ENCODE measurements around the gene PLCB1.

The PLCB1 gene

DNA sequence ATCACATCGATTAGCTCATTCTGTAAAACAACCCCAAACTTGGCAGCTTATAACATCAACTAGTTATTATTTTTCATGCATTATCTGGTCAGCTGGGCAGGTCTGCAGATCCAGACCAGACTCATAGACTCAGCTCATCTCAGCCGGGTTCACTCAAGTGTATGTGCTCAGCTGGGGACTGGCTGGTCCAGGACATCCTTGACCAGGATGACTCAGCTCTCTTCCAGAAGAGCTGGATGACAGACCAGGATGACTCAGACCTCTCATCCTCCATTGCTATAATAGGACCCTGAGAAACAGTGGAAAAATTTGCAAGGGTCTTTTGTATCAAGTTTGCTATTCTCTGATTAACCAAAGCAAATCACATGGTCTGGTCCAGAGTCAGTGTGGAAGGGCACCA, 624.3 kb downstream of the PLCB1 start:
- no peak for DNase-seq

DNA sequence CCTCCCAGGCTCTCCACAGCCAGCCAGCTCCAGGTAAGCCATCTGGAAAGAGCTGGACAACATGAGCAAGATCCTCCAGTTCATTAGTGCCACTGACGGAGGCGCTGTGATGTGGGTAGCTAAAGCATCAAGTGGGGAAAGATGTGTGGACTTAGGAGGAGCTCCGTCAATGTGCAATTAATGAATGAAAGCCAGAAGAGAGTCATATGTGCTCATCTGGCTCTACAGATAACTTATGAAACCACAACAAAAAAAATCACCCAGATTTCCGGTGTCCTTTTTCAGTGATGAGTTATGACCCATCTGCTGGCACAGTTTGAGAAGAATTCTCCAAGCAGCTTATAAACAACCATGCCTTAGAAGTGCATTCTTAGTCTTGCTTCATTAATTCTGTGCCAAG, 625.1 kb downstream of the PLCB1 start:
- DNase-seq = no peak

DNA sequence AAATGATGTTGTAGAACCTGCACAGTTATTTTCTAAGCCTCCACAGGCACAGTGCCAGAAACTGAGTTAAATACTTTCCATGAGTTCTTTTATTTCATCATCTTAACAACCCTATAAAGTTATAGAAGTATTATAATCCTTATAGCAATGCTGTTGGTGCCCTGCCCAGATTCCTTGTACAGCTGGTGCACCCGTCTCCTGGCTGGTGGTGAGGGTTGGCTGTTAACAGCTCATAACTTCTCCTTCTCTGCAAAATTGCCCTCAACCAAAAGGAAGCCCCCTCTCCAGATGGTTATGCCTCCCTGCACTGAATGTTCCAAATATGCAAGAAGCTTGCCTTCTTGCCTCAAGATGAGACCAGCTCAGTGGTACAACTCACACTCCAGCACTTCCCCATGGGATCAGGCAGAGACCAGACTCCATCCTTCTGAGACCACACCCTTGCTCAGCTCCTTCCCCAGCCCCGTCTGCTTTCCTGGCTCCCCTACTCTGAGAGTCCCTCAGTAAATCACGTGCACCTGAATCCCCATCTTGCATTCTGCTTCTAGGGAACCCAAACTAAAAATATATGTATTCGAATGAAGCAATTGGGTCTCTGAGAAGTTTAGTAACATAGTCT, 632.4 kb downstream of the PLCB1 start:
- no peak for DNase-seq

DNA sequence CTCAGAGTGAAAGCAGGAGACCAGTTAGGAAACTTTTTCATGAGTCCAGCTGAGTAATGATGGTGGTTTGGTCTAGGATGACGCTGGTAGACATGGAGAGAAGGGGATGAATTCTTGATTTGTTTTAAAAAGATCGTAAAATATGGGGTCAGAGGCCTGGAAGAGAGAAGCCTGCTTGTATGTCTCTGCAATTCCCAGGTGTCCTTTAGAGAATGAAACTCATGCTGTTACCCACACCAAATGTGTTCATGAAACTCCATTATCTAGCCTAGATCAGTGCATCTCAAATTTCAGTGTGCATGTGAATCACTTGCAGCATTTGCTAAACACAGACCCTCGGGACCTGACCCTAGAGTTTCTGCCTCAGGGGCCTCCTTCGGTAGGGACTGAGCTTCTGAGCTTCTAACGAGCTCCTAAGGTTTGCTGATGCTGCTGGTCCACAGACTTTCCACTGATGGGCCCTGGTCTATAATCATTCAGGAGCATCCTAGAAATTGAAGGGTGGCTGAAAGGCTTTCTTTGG, 634.9 kb downstream of the PLCB1 start:
- no peak for DNase-seq

DNA sequence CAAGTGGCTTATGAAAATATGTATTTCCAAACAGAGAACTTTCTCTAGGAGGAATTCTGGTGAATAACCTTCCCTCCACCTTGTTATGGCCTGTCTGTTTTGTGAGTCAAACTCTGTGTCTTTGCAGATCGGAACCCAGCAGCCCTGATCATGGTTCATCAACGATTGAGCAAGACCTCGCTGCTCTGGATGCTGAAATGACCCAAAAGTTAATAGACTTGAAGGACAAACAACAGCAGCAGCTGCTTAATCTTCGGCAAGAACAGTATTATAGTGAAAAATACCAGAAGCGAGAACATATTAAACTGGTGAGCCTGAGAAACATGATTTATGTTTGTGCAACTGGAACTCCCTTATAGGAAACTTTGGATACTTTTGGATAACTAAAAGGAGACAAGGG, 642.3 kb downstream of the PLCB1 start:
- DNase-seq = no peak

DNA sequence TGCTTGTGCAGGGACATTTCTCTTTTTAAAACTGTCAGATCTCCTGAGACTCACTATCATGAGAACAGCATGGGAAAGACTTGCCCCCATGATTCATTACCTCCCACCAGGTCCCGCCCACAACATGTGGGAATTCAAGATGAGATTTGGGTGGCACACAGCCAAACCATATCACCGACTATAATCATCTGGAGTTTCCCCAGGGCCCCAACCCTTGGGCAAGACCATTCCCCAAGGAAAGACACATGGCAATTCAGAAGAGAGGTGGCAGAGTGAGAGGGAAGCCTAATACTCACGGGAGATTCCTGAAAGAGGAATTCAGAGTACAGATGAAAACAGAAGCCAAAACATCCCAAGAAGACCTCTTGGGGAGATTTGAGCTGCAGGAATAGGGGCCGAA, 645.8 kb downstream of the PLCB1 start:
- no peak for DNase-seq

DNA sequence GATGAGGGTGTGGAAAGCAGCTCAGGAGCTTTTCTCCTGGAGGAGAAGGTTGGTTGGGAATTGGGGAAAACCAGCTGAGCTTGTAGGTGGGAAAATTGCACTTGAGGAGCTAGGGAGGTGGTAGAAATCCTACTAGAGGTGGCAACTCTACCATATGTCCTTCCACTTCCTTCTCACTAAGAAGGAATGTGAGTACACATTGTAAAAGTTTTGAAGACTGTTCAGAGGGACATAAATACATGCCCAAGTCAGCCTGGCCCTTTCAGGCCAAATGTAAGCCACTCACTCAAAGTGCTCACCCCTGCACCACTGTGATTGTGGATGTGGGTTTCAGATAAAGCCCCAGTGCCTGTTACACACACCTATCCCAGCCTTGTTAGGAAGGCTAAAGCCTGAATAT, 646.3 kb downstream of the PLCB1 start:
- no peak for DNase-seq

DNA sequence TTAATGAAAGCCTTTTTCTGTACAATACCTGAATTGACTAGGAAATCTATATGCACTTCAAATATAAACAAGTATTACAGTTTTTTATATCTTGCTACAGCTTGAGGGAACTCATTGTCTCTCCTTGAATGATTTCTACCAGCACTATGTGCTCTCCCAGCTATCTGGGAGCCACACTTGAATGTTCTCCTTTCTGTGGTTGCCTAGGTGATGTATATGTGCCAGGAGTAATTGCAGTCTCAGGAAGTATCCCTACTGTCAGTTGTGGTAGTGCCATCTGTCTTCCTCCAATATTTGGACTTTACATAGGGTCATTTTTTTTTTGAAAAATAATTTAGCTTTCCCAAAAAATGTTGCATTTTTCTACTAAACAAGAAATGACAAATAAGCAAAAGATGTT, 648.8 kb downstream of the PLCB1 start:
- no peak for DNase-seq

DNA sequence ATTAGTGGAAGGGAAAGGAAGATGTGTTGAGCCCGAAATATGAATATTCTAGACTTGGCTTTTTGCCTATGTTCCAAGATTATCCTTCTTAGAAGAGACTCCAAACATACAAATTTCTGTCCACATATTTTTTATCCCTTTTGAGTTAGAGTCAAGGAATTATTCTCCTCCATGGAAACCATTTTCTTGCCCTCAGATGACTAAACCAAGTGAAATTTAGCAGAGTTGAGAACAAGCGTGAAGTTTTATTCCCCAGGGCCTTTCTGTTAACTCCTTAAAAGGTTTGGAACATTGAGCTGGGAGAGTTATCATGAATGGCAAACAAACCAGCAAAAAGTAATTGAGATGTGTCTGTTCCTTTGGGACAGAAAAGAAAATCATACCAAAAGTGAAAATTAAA, 650.7 kb downstream of the PLCB1 start:
- no peak for DNase-seq

DNA sequence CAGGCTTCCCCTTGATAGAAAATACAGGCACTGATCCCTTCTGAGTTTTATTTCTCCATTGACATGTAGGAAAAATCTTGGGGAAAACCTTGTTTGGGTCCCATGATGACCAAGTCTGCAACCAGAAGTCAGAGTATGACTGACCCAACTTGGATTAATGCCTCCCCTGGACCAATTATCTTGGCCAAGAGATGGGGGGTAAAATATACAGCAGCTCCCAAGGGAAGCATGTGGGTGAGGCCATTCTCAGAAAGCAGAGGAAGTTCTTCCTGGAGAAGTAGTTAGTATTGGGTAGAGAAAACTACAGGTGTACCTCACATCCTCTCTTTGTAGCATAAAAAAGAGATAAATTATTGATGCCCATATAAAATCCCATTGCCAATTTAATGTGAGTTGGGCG, 651.7 kb downstream of the PLCB1 start:
- DNase-seq = no peak

DNA sequence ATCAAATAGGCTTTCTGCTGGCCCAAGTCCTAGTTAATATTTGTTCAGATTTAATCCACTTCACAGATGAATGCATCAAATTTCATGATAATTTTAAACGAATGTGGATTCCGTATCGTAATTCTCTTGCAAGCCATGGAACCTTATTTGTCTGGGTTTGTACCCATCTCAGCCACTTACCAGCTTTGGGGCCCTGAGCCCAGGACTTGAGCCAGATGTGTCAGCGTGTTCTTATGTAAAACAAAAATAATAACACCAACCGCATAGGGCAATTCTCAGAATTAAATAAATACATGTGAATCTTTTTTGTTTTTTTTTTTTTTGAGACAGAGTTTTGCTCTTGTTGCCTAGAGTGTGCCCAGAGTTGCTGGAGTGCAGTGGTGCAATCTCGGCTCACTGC, 654.3 kb downstream of the PLCB1 start:
- no peak for DNase-seq

DNA sequence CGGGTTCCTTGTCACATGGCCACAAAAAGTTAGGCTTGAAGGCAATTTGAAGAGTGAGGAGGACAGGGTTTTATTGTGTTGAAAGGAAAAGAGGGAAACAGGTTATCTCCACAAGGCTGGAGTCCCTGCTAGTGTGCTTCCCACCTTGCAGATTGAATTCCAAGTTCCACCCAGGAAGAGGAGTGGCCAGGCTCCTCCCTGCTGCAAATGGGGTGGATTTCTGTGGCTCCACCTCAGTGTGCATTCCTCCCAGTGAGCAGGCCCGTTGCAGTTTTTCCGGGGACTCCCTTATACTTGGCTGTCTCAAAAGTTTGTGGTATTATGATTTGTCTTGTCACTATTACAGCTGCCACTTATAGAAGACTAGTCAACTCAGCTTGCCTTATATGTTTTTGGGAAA, 655.0 kb downstream of the PLCB1 start:
- DNase-seq = no peak

DNA sequence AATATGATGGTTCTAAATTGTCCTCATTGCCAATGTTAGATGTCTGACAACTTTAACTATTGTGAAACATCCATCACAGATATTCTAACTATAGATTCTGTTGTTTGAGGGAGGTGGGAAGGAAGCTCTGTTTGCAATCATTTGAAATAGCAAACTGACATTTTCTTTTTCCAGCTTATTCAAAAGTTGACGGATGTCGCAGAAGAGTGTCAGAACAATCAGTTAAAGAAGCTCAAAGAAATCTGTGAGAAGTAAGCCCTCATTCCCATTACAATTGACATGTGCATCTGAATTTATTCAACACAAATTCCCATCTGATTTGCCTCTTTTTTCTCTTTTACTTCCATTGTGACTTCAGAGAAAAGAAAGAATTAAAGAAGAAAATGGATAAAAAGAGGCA, 656.2 kb downstream of the PLCB1 start:
- no peak for DNase-seq

DNA sequence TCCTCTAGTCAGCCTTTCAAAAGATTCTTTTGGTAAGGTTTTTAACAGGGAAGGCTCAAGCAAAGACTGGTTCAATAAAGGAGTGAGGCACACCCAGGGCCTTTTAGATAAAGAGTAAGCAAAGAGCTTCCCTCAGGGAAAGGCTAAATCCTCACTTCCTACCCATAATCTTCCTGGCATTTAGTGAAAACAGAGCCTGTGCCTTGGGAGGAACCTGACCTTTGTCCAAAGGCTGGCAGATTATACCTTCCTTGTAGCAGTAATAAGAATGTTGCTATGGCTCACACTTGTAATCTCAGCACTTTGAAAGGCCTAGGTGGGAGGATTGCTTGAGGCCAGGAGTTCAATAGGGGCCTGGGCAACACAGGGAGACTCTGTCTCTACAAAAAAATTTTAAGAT, 656.8 kb downstream of the PLCB1 start:
- no peak for DNase-seq

DNA sequence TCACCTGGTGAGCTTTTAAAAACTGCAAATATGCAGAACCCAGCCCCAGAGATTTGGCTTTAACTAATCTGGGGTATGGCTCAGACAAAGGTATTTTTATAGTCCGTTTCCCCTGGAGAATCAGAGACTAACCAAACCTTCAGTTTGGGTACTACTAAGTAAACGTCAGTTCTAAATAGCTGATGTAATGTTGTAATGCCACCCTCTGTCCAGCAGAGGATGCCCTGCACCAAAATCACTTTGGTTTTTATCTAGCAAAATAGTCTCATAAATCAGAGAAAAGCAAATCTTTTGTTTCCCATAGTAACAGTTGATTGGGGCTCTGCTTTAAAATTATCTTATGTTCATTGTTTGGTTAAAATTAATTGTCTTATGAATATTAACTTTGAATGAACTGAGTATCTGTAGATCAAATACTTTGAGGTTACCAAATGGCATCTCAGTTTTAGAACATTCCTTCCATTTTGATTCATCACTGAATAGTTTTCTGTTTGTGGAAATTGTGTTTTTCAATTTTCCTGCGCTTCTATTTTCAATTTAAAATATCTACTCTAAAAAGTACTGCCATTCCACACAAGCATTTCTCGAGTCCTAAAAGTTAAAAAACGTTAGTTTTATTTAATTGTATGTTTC, 658.5 kb downstream of the PLCB1 start:
- DNase-seq = no peak

DNA sequence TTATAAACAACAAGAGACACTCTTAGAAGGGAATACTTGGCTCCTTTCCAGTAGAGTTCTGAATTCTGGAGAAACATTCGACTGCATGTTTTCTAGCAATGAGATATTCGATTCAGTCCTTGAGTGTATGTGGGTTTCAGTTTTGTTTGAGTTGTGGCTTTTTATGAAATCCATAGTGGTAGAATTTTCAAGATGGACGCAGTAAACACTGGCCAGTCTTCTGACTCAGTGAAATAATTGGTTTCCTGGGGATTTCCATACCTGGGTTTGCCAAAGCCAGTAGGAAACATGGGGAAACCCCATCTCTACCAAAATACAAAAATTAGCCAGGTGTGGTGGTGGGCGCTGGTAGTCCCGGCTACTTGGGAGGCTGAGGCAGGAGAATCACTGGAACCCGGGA, 663.3 kb downstream of the PLCB1 start:
- DNase-seq = no peak

DNA sequence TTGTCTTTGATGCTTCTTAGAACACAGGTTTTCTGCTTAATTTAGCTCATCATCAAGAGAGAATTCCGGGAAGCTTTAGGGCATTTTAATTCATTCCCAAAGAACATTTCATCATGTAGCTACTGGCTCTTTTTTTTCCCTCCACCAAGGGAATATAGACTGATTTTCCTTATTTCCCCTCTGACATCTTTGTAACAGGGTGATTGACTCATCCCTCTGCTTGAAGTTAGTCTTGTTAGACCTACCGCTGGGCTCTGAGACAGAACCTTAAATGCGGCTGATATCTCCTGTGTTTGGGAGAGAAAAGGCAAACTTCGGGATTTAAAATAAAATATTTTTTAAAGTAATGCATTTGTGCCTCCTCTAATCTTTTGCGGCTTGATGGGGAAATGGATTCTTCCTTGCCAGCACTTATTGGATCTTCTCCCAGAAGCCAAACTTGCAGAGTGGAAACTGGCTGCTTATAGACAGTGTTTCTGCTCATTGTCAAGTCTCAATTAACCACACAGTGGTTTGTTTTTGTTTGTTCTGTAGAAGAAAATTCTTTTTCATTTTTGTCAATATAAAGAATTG, 664.1 kb downstream of the PLCB1 start:
- DNase-seq = no peak

DNA sequence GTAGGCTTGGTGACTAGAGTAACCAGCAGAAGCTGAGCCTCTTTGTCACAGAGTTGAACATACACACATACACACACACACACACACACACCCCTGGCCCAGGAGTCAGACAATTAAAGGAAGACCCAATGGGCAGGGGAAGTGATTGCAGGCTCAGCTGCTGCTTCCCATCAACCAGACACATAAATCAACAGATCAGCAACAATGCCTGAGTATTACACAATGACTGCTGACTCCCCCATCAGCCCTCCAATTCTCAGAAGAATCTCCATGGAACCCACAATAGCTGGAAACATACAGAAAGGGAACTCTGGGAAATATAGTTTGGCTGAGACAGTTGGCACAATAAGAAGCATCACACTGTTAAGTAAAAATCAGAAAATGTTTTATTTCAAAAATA, 666.4 kb downstream of the PLCB1 start:
- DNase-seq = no peak

DNA sequence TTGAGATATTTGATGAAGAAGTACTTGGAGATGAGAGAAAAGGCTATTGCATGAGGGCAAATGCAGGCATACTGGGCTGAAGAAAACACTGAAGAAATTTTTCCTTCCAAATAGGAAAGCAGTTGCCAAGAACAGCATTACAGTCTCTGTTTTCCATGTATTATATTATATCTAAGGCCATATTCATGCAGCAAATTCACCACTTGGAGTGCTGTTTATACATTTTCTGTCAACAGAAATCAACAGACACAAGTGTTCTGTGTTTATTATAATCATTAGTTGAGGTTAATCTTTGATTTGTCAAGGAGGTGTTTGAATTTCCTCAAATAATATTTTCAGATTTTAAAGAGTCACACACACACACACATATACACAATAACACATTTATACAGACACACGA, 668.0 kb downstream of the PLCB1 start:
- DNase-seq = no peak

DNA sequence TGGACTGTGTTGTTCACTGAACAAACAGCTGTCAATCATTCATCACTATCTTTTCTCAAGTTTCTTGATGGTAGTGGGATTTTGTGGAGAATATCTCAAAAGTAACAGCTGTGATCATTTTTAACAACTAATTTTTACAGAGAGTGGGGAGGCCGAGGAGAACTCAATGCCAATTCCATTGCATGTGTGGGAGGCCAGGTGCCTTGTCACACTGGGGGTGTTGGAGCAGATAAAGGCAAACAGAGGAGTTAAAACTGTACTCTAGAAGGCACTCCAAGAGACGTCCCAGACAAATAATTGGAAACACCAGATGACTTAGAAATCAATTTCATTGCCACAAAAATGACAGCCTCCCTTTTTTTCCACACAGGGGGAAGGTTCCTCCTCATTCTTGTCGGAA, 669.6 kb downstream of the PLCB1 start:
- DNase-seq = no peak

DNA sequence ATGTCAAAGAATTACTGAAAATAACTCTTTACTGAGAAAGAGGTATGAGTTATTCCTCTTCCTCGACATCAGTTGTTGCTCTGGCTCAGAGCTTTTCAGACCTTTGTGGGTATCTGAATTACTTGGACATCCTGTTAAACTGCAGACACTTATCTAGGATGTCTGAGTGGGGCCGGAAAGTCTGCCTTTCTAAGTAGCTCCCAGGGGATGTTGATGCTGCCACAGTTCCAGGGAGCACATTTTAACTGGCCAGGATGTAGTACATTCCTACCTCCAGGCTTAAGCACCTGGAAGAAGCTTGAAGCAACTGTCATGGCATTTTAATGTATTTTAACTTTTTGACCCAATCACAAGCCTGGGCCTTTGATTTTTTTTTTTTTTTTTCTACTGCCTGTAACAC, 671.0 kb downstream of the PLCB1 start:
- no peak for DNase-seq

DNA sequence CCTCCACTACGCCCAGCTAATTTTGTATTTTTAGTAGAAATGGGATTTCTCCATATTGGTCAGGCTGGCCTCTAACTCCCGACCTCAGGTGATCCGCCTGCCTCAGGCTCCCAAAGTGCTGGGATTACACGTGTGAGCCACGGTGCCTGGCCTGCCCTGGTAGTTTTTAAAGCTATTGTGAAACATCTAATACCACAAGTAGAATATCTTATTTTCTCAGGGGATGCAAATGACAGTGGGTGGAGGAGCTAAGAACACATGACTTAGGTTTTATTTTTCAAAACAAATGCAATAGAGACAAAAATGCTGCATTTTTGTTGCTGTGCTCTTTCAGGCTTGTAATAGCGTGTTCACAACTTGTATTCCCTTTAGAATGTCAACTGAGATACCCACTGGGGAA, 671.9 kb downstream of the PLCB1 start:
- DNase-seq = no peak

DNA sequence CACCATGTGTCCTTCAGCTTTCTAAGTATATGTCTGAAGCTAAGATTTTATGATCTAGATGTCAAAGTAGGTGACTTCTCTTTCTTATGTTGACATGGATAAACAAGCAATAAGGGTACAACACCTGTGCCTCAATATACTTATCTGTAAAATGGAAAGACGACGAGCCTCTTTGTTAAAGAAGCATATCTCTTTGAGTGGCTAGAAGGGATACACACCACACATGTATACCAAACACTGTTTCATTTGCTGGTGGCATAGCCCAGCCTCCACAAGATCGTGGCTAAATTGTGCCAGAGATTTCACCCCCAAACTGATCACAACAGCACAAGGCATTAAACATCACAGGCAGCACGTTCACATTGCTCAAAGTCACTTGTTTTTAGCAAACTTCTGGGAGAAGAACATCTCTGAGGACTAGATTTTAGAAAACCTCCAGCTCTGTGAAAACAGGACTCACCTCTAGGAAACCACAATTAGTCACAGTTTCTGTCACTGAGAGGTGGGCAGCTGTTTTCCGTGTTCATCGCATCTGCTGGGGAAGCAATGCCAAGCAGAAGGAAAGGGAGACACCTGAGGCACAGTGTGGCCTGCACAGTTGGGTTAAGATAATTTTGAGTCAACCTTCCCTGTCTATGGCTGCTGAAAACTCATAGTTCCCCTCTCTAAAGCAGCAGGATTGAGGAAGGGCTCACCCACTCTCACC, 673.8 kb downstream of the PLCB1 start:
- no peak for DNase-seq

All from CD4-positive, alpha-beta T cell treated with Interleukin-17A for 4 hours (primary cell).